Stimulated activated CD4-positive, alpha-beta T cell treated with anti-CD3 and anti-CD28 coated beads, Interleukin-4, amount 100 ng/mL, for 1 hour (primary cell): ENCODE measurements around the gene ADD2.
"Not testable (repeated sequence)": the region's sequence is repeated elsewhere in the genome, so short reads cannot be mapped to it uniquely, and the experiment has no call there.

ENCODE experiments used
- DNase-seq: peaks from one replicate; pipeline ENCODE4 v3.0.0-alpha.2; 2020

ADD2 gene, protein sequence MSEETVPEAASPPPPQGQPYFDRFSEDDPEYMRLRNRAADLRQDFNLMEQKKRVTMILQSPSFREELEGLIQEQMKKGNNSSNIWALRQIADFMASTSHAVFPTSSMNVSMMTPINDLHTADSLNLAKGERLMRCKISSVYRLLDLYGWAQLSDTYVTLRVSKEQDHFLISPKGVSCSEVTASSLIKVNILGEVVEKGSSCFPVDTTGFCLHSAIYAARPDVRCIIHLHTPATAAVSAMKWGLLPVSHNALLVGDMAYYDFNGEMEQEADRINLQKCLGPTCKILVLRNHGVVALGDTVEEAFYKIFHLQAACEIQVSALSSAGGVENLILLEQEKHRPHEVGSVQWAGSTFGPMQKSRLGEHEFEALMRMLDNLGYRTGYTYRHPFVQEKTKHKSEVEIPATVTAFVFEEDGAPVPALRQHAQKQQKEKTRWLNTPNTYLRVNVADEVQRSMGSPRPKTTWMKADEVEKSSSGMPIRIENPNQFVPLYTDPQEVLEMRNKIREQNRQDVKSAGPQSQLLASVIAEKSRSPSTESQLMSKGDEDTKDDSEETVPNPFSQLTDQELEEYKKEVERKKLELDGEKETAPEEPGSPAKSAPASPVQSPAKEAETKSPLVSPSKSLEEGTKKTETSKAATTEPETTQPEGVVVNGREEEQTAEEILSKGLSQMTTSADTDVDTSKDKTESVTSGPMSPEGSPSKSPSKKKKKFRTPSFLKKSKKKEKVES

DNA sequence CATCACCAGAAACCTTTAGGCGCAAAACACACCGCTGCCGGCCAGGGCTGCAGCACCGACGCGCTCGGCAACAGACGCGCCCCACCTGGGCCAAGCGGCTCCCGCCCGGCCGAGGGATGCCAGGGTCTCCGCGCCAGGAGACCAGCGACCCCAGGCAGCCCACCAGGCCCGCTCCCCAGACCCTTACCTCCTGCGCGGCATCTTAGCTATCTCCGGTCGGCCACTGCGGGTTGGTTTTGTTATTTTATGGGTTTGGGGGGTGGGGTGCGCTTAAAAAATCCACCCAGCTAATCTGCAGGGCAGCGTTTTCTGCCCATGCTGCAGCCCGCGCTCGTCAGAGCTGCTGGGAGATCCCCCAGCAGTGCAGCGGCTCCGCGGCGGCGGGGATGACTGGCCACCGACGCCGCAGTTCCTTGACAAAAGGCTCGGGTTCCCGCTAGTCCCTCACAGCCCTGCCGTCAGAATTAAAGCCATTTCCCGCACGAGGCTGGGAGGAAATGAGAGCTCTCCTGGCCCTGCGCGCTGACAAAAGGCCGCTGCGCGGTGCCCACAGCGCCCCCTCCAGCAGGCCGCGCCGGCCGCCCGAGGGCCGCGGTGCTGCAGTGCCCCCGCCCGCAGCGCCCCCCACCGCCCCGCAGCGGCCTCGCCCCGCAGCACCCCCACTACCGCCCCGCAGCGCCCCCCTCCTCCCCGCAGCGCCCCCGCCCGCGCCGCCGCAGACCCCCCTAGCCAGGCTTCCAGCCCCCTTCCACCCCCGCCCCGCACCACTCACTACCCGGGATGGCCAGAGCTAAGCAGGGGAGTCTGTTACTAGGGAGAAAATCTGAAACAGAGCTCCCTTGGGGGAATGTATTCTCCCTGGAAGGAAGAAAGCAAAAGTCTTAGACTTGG is at the start of gene ADD2:
Gene ADD2, minus strand, starts transcription at position 502 of the 891 bp plus-strand sequence. CDS start 61,792 bp downstream, outside the sequence.
- DNase-seq, result peak; percentile 55

DNA sequence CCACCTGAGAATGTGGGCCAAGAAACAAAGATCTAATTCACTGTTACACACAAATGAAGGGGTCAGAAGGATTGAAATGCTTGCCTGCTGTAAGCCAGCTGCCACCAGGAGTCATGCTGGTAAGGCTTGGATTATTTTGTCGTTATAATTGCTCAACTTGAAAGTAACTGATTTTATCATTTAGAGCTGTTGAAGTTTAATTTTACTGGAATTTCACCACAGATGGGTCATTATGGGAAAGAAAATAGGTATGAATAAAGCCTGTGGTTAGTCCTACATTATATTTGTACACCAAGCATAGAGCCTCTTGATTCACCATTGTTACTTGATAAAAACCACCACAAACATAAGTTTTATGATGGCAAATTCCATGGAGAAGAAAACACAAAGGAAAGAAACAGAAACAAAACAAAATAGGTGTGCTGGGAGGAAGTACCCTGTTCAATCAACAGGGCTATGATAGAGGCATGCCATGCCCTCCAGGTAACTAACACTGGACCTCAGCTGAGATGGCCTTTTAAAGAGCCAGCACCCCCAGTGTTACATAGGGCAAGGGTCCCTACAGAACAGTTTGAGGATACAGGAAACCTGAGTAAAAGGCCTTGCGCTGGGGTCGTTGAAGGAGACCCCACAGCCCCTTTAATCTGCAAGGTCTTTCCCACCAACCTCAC is 49.4 kb upstream of the ADD2 start:
- DNase-seq, result no peak

DNA sequence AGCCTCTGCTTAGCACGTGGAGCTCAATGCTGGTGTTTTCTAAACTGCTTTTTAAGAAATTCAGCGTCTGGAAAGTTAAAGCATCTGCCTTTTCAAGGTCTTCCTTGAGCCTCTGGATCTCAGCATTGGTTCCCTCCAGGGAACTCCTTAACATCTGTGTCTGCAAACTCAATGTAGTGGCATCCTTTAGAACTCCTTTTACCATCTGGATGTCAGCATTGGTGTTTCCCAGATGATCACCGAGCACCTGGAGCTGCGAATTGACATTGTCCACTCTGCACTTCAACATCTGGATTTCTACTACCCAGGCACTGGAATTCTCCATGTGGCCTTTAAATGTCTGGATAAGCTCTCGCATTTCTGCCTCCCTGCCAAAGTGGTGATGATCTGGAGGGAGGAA is 48.7 kb upstream of the ADD2 start:
- DNase-seq, result no peak

DNA sequence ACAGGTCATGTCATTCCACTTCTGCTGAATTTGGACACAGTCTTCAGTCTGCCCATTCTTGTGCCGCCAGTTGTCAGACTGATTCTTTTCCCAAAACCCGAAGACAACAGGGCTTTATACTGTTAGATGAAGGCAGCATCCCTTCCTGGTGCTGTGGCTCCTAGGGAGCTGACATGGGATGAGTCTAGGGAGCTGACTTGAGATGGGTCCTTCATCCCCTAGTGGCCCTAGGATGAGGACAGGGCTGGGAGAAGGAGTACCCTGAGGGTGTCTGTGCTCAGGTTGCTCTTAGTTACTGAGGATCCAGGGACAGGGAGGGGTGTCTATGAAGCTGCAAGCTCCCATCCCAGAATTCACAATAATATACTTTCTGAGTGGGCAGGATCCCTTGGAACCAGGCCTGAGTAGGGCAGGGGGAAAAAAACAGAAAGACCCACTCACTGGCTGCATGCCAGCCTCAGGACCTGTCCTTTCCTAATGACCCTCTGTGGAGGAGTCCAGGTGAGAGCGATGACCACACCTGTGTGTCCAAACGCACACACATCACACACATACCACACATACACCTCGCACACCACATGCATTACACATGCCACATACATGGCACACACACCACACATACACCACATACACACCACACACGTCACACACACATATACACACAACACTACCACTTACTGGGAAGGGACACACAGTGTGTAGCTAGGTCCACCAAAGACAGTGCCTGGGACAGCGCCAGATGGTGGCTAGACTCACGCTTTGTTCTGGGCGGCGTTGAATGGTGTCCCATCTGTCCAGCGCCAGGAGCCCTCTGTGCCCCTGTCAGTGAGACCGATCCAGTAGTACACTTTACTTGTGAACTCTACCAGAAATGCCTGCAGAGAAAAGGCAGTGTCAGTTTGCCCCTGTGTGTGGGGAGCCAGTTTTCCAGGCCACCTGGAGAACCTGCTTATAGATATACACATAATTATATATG is 41.3 kb upstream of the ADD2 start:
- DNase-seq, result no peak

DNA sequence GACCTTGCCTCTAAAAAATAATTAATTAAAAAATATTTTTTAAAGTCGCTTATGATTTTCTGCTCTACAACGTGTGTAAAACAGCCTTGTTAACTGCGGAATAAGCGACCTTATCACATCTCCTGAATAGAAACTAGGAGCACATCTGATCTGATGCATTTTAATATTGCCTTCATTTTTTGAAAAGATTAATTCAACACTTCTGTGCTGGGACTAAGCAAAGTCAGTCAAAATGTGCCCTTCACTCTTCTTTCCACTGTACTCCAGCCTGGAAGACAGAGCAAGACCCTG is 39.8 kb upstream of the ADD2 start:
- no peak for DNase-seq

DNA sequence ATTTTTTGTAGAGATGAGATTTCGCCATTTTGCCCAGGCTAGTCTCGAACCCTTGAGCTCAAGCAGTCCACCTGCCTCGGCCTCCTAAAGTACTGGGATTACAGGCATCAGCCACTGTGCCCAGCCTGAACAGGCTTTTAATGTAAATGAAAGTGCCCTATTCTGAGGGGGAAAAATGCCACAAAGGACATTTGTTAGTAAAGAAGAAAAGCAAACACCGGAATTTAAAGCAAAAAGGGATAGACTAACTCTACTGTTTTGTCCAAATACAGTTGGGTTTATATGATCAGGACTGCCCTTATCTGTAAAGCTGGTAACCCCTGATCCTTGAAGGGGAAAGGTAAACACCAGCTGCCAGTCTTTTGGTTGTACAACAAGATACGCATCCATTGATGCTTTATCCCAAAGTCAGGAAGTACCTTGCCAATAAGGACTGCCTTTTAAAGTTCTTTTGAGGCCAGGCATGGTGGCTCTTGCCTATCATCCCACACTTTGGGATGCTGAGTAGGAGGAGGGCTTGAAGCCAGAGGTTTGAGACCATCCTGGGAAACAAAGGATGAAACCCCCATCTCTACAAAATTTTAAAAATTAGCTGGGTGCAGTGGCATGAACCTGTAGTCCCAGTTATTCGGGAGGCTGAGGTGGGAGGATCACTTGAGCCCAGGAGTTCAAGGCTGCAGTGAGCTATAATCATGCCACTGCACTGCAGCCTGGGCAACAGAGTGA is 39.3 kb upstream of the ADD2 start:
- no peak for DNase-seq

DNA sequence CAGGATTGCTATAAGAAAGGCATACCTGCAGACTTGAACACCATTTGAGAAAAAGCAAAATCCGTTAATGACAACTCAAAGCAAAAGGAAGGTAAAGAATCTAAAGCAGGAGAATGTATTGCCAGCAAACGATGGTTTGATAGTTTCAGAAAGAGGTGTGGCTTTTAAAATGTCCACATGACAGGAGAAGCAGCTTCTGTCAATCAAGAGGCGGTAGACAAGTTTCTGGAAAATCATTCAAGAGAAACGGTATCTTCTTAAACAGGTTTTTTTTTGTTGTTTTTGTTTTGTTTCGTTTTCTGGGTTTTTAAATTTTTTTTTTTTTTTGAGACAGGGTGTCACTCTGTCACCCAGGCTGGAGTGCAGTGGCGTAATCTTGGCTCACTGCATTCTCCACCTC is 38.6 kb upstream of the ADD2 start:
- no peak for DNase-seq

DNA sequence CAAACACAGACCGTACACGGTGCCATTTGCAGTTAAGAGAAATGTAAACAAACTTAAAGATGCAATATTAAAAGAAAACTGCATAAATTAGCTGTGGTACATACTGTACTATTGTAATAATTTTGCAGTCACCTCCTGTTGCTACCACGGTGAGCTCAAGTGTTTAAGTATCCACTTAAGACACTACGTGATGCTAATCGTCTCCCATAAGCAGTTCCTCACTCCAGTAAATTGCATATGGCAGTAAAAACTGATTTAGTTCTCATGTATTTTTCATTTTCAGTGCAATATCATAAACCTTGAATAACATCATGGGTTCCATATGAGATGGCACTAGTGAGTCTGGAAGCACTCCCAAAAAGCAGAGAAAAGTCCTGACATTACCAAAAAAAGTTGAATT is 38.0 kb upstream of the ADD2 start:
- no peak for DNase-seq

DNA sequence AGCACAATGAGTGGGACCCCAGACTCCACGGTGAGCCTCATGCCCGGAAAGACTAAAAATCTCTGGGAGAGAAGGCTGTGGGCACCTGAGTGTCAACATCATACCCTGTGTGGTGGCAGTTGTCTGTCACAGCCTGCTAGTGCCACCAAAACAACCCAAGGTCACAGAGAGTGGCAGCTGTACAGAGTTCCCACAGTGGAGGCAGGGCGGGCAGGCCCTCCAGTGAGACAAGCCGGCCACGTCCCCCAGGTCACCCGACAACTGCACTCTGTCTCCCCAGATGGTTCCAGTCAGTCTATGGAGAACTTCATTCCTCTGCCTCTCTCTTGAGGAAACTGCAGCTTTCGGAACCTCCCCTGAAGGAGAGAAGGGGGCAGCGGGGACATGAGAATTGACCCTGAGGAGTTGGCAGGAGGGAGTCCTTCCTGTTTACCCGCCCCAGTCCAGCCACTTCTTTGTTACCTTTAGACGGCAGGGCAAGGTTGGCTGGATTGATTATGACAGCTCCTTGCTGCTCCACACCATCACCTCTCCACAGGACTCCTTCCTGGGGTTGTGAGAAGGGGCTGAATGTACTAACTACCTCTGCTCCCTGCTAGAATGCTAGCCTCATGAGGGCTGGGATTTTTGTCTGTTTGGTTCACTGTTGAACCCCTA is 33.7 kb upstream of the ADD2 start:
- DNase-seq, result no peak

DNA sequence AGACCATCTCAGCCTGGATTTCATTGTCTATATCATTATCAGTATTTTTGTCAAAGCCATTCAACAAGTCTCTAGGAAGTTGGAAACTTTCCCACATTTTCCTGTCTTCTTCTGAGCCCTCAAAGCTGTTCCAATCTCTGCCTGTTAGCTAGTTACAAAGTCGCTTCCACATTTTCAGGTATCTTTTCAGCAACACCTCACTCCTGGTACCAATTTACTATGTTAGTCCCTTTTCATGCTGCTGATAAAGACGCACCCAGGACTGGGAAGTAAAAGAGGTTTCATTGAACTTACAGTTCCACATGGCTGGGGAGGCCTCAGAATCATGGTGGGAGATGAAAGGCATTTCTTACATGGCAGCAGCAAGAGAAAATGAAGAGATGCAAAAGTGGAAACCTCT is 31.7 kb upstream of the ADD2 start:
- DNase-seq, result no peak

DNA sequence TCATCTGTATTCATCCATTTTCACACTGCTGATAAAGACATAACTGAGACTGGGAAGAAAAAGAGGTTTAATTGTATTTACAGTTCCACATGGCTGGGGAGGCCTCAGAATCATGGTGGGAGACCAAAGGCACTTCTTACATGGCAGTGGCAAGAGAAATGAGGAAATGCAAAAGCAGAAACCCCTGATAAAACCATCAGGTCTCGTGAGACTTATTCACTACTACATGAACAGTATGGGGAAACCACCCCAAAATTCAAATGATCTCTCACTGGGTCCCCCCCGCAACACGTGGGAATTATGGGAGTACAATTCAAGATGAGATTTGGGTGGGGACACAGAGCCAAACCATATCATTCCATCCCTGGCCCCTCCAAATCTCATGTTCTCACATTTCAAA is 30.0 kb upstream of the ADD2 start:
- not testable (repeated sequence) for DNase-seq

DNA sequence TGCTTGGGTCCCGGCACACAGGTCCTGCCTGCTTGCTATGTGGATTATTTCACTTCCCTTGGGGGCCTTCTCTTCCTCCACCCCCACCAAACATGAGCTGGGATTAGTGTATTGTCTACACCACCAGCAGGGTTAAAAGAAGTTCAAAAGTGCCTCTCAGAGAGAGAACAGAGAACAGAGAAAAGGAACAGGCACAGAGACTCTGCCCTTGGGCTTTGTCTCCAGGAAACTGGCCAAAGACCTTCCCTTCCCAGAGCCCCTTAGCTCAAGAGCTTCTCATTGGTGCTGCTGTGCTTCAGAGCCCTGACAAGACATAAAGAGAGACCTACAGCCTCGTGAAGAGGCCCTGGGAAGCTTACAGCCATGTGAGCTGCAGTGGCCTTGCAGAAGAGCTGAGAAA is 29.5 kb upstream of the ADD2 start:
- no peak for DNase-seq

DNA sequence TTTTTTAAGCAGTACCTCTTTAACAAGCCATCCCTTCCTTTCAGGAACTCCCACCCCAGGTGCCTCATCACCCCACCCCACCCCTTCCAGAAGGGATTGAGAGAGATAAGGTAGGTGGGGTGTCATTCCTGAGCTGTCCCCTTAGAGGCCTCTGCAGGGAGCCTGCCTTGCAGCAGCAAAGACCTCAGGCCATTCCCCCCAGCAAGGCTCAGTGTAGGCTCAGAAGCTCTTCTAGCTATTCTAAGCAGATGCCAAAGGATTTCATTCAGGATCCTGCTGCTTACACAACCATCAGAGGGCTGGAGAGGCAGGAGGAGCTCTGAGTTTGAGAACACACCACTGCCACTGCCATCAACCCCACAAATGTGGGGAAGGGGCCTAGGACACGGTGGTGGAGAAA is 28.3 kb upstream of the ADD2 start:
- DNase-seq, result no peak

DNA sequence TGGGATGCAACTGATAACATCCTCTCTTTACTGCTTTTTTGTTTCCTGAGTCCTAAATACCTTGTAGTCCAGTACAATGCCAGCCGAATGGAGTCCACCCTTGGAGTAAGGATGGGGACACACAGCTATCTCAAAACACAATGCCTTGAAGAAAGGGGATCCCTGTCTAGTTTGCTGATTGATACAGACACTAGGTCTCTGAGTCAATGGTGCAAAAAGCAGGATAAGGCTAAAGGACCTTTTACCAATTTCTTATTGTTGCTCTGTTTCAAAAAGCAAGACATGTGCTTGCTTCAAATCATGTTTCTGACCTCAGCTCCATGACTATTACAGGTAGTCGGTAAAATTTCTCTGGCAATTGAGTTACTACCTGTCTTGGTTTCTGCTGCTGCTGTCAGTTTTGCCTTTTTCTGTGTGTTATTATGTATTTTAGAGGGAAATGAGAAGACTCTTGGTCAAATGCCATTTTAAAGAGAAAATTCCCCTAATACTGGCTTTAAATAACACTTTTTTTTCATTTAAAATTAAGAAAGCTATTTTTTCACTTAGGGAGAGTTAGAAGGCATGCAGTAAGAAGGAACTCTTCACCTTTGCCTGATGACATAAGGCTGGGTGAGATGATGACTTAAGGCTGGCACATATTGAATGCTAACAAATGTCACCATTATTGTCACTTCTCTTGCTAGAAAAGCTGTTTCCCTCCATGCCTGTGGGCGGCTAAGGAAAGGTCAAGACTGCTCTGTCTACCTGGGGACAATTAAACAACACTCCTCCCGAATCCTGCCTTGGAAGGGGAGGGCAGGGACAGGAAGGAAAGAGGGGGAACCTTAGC is 27.4 kb upstream of the ADD2 start:
- DNase-seq, result no peak

DNA sequence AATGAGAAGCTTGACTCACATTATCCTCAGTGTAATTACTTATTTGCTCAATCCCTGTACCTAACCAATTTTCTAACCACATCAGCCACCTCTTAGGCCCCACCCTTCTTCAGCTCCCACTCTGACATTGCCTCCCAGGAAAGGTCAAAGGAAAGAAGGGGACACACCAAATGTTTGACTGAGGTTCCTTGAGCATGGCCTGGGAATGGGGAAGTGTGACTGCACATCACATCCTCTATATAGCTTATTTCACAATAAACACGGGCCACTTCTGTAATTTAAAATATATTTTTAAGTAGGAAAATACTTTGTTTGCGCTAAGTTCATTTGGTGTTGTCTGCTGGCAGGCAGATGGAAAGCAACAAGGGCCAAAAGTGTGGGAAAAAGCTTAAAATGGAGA is 25.4 kb upstream of the ADD2 start:
- no peak for DNase-seq

DNA sequence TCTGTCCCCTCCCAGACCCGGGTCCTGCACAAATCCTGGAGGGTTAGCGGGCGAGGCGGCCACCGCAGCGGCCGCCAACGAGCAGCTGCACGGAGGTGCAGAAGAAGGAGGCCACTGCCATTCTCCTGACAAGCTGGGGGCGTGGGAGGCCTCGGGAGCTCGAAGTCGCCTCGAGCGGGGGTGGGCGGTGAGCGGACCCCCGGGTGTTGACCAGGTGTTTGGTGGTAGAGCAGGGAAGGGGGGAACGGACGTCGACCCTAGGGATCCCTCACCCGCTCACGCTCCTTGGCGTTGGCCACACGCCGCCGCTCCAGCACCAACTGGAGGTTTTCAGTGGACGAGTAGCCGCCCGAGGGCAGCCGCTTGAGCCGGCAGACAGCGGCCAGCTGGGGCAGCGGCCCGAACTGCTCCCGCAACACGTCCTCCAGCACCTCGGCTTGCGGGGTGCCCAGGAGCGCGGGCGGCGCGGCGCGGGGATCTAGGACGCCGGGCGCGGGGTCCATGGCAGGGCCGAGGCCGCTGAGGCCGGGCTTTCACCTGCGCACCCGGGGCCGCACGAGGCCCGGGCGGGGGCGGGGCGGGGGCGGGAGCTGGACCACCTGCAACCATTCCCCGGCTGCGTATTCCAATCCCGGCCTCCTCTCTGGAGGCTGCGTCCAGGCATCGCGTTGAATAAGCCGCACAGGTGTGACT is 22.3 kb upstream of the ADD2 start, which contains the start of gene FIGLA:
Gene FIGLA, minus strand, starts transcription at position 508 of the 693 bp plus-strand sequence. Its CDS starts 5 bp downstream, at position 503.
- DNase-seq, result peak; percentile 2

DNA sequence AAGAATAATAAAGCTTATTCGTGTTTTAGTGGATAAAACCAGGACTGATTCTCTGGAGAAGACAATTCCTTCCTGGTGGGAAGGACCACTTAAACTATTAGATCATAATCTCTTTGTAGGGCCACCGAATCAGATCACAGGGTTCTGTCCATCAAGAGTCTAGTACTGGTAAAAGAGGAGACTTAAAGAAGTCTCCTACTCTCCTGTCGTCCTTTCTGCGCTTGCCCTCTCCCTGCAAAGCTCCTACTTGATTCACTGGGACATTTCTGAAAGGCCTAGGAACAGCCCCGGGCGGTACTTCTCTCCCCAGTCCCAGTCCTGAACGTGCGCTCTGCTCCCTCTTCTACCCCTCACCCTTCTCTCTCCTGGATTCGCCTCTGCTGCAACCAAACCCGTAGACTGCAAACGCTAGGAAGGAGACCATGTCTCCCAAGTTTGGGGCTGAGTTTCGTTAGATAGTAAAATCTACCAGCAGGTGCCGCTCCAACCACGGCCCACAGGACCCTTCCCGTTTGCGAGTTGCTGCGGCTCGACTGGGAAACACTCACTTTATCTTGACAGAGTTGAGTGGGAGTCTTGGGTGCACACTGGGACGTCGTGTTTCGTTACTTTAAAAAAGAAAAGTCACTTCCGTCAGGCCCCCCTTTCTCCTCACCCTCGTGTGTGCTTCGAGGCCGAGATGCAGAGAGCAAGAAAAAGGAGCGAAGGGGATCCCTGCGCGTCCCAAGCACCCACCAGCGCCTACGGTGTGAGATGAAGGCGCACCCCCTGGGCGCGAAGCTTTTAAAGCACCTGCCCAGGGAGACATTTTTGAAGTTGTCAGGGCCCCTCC is 21.5 kb upstream of the ADD2 start:
- DNase-seq, result peak; percentile 71
